ENCODE data around the gene POMGNT1. TPM values are rescaled to one million over a fixed set of nuclear protein-coding genes. Genes with fewer than 3 reads are reported as not detected.

Gene POMGNT1
- total RNA-seq, 4 donors from 2014 or later = 31.0 to 50.4 (median 38.2) TPM

DNA sequence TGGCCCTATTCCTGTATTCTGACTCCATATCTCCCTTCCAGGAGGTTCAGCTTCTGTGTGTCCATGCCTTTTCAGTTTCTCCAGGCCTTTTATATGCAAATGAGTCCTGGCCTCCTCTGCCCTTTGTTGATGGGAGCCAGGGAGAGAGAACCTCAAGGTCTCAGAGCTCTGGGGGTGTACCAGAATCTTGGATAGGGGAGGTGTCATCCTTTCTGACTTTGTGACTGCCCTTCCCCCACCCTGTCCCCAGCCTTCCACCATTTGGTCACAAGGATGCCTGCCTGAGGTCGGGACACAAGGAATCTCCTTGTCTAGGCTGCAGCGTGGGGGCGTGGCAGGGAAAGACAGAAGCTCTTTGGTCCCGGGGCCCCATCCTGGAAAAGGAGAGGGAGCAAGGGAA is 23.5 kb upstream of the POMGNT1 start:
- TF ChIP-seq, protein P1, sequence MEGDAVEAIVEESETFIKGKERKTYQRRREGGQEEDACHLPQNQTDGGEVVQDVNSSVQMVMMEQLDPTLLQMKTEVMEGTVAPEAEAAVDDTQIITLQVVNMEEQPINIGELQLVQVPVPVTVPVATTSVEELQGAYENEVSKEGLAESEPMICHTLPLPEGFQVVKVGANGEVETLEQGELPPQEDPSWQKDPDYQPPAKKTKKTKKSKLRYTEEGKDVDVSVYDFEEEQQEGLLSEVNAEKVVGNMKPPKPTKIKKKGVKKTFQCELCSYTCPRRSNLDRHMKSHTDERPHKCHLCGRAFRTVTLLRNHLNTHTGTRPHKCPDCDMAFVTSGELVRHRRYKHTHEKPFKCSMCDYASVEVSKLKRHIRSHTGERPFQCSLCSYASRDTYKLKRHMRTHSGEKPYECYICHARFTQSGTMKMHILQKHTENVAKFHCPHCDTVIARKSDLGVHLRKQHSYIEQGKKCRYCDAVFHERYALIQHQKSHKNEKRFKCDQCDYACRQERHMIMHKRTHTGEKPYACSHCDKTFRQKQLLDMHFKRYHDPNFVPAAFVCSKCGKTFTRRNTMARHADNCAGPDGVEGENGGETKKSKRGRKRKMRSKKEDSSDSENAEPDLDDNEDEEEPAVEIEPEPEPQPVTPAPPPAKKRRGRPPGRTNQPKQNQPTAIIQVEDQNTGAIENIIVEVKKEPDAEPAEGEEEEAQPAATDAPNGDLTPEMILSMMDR (IDR thresholded peaks at IDR 0.05) = no peak
- TF ChIP-seq POLR2AphosphoS5 (IDR thresholded peaks at IDR 0.05) = no peak
- no peak for TF ChIP-seq EP300 (IDR thresholded peaks at IDR 0.05)
- TF ChIP-seq POLR2A (IDR thresholded peaks at IDR 0.05) = no peak
- no peaks in the 10 kb centered on the region for H3K9me3 ChIP-seq
- WGBS, 2 donors (ENCODE audit: low coverage in 1 of 2) = no CpG with 5 or more reads among the region's 4 CpGs
- H3K4me3 ChIP-seq = no peak overlapping the region
- H3K27me3 ChIP-seq = no peaks in the 10 kb centered on the region
- H3K27ac ChIP-seq = peak overlapping the region in 2 of 4 donors; percentile 27 to 45
- peaks cover 0 to 9% (median 0%) of the 10 kb centered on the region in 3 donors for H3K4me1 ChIP-seq
- peaks cover 0 to 29% of the 10 kb centered on the region in 2 donors for H3K36me3 ChIP-seq
- ATAC-seq = no peak

DNA sequence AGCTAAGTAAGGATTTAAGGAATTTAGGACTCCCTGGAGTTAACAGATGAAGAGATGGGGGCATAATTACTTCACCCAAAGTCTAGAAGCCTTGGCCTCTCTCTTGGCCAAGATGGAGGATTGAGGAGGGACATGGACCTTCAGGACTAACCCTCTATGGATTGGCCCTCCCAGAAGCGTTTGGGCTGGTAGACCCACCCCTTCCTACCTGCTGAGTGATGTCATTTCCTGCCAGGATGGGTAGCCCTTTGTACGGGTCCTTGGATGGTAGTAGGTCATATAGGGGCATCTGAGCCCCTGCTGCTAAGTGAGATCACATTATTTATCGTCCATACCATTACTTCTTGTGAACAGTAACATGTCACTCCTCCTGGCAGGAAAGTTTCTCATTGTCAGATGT is 22.6 kb upstream of the POMGNT1 start:
- Histone ChIP-seq H3K27me3 (no peaks in the 10 kb centered on the region), H3K36me3 (peaks cover 0 to 29% of the 10 kb centered on the region in 2 donors), H3K27ac (no peak overlapping the region), H3K4me1 (peaks cover 0 to 9% (median 0%) of the 10 kb centered on the region in 3 donors), H3K4me3 (no peak overlapping the region), H3K9me3 (no peaks in the 10 kb centered on the region)
- TF ChIP-seq POLR2AphosphoS5 (IDR thresholded peaks at IDR 0.05) = no peak
- TF ChIP-seq, protein P1 (IDR thresholded peaks at IDR 0.05) = no peak
- no peak for TF ChIP-seq POLR2A (IDR thresholded peaks at IDR 0.05)
- TF ChIP-seq EP300 (IDR thresholded peaks at IDR 0.05) = no peak
- 64 to 73% methylated on average over 2 to 3 of the region's 3 CpGs for WGBS, 2 donors (ENCODE audit: low coverage in 1 of 2)
- ATAC-seq = no peak

DNA sequence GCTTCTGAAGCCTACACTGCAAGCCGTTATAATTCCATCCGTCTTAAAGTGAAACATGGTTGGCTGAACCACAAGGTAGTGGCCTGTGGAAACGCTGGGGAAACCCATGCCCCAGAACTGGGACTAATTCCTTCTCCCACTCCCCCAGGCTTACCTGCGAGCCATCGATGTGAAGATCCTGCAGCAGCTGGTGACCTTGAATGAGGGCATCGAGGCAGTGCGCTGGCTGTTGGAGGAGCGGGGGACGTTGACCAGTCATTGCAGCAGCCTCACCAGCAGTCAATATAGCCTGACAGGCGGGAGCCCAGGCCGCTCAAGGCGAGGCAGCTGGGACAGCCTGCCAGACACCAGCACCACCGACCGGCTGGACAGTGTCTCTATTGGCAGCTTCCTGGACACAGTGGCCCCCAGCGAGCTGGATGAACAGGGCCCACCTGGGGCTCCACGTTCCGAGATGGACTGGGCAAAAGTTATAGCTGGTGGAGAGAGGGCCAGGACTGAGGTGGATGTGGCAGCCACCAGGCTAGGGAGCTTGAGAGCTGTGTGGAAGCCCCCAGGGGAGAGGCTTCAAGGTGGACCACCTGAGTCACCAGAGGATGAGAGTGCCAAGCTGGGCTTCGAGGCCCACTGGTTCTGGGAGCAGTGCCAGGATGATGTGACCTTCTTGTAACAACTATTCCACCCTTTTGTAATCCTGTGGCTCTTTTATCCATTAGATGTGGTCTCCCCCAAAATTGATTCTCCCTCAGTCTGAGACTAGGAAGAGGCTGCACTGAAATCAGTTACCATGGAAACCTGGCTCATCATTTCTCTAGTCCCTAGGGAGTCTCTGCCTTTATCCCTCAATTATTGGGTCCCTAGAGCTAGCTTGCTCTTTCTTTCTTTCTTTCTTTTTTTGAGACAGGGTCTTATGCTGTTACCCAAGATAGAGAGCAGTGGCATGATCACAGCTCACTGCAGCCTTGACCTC is 21.6 kb upstream of the POMGNT1 start:
- H3K27ac ChIP-seq = no peak overlapping the region
- TF ChIP-seq POLR2AphosphoS5 (IDR thresholded peaks at IDR 0.05) (no peak), EP300 (IDR thresholded peaks at IDR 0.05) (no peak), POLR2A (IDR thresholded peaks at IDR 0.05) (no peak)
- TF ChIP-seq, protein P1 (IDR thresholded peaks at IDR 0.05) = no peak
- no peak overlapping the region for H3K4me3 ChIP-seq
- H3K4me1 ChIP-seq = peaks cover 0 to 9% (median 0%) of the 10 kb centered on the region in 3 donors
- peaks cover 0 to 29% of the 10 kb centered on the region in 2 donors for H3K36me3 ChIP-seq
- ATAC-seq = no peak
- WGBS, 2 donors (ENCODE audit: low coverage in 1 of 2) = 60% methylated on average over 1 of the region's 18 CpGs; no CpG with 5 or more reads in 1 of the 2 donors
- no peaks in the 10 kb centered on the region for H3K27me3 ChIP-seq
- H3K9me3 ChIP-seq = no peaks in the 10 kb centered on the region

DNA sequence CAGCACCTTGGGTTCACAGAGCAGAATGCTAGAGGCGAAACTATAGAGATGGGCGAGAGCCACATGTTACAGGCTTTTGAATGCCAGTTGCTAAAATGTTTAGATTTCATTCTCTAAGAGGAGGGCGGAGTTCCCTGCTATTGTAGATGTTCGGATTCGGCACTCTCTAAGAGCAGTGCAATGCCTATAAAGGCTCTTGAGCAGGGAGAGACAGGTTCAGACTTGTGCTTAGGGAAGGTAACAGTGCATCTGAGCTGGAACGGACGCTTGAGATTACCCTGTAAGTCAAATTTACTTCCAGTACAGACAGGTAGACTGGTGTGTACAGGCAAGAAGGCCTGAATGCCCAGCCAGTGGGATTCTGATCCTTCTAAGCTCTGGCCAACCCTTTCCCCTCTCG is 20.2 kb upstream of the POMGNT1 start:
- no peak for ATAC-seq
- WGBS, 2 donors (ENCODE audit: low coverage in 1 of 2) = 70 to 86% methylated on average over 7 to 8 of the region's 8 CpGs
- no peak overlapping the region for H3K27ac ChIP-seq
- peaks cover 0 to 6% (median 0%) of the 10 kb centered on the region in 3 donors for H3K4me1 ChIP-seq
- H3K27me3 ChIP-seq = no peaks in the 10 kb centered on the region
- H3K4me3 ChIP-seq = no peak overlapping the region
- TF ChIP-seq, protein P1 (IDR thresholded peaks at IDR 0.05) = no peak
- no peak for TF ChIP-seq EP300 (IDR thresholded peaks at IDR 0.05)
- no peak for TF ChIP-seq POLR2A (IDR thresholded peaks at IDR 0.05)
- no peak for TF ChIP-seq POLR2AphosphoS5 (IDR thresholded peaks at IDR 0.05)
- no peaks in the 10 kb centered on the region for H3K9me3 ChIP-seq
- H3K36me3 ChIP-seq = peaks cover 0 to 29% of the 10 kb centered on the region in 2 donors
